ENCODE results near the gene C1orf74.

- no peak for TF ChIP-seq CSDC2 (CRISPR knock-in tag; IDR thresholded peaks at IDR 0.05)
- TF ChIP-seq, protein P1, sequence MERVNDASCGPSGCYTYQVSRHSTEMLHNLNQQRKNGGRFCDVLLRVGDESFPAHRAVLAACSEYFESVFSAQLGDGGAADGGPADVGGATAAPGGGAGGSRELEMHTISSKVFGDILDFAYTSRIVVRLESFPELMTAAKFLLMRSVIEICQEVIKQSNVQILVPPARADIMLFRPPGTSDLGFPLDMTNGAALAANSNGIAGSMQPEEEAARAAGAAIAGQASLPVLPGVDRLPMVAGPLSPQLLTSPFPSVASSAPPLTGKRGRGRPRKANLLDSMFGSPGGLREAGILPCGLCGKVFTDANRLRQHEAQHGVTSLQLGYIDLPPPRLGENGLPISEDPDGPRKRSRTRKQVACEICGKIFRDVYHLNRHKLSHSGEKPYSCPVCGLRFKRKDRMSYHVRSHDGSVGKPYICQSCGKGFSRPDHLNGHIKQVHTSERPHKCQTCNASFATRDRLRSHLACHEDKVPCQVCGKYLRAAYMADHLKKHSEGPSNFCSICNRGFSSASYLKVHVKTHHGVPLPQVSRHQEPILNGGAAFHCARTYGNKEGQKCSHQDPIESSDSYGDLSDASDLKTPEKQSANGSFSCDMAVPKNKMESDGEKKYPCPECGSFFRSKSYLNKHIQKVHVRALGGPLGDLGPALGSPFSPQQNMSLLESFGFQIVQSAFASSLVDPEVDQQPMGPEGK (CRISPR knock-in tag; IDR thresholded peaks at IDR 0.05; ENCODE audit: borderline replicate concordance), result no peak
- TF ChIP-seq, protein P2, sequence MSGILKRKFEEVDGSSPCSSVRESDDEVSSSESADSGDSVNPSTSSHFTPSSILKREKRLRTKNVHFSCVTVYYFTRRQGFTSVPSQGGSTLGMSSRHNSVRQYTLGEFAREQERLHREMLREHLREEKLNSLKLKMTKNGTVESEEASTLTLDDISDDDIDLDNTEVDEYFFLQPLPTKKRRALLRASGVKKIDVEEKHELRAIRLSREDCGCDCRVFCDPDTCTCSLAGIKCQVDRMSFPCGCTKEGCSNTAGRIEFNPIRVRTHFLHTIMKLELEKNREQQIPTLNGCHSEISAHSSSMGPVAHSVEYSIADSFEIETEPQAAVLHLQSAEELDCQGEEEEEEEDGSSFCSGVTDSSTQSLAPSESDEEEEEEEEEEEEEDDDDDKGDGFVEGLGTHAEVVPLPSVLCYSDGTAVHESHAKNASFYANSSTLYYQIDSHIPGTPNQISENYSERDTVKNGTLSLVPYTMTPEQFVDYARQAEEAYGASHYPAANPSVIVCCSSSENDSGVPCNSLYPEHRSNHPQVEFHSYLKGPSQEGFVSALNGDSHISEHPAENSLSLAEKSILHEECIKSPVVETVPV (CRISPR knock-in tag; IDR thresholded peaks at IDR 0.05), result no peak
- no peak for TF ChIP-seq CREB5 (CRISPR knock-in tag; IDR thresholded peaks at IDR 0.05; ENCODE audit: low read depth)
- no peak for TF ChIP-seq ZC3H10 (CRISPR knock-in tag; IDR thresholded peaks at IDR 0.05)
- TF ChIP-seq RARB (CRISPR knock-in tag; IDR thresholded peaks at IDR 0.05), result no peak
- no peak for TF ChIP-seq TCF4 (CRISPR knock-in tag; IDR thresholded peaks at IDR 0.05; ENCODE audit: borderline replicate concordance)
- no peak for TF ChIP-seq ZNF8 (CRISPR knock-in tag; IDR thresholded peaks at IDR 0.05)
- no peak for TF ChIP-seq ISL1 (CRISPR knock-in tag; IDR thresholded peaks at IDR 0.05)
These were observed 16.7 kb downstream of the C1orf74 start for GRCh38 chr1:209767706-209768105.

Measured in SK-N-SH treated with all-trans-retinoic acid at 6 μM for 48 hours (cell line).